ENCODE data around the gene TRIO.
A peak's percentile ranks its signal among the peaks of the same experiment; 100 is the strongest.

The TRIO gene

GRCh38 chr5:14256756-14257393 lies 113.7 kb downstream of the TRIO start:
- peaks cover 0 to 87% (median 44%) of the 10 kb centered on the region in 4 donors for H3K4me1 ChIP-seq
- intact Hi-C loops (cut with DNase I; ENCODE audit: low total_unique reads), result no loop called here
- no peaks in the 10 kb centered on the region for H3K9me3 ChIP-seq
- no peak overlapping the region for H3K4me3 ChIP-seq
- no peaks in the 10 kb centered on the region for H3K36me3 ChIP-seq
- TF ChIP-seq CTCF (IDR thresholded peaks at IDR 0.05), result no peak
- H3K27ac ChIP-seq, result peak overlapping the region in 1 of 2 donors; percentile 9
- DNase-seq, result no peak
- no peaks in the 10 kb centered on the region for H3K27me3 ChIP-seq

- Histone ChIP-seq H3K27ac (no peak overlapping the region), H3K4me1 (peaks cover 0 to 78% (median 41%) of the 10 kb centered on the region in 4 donors), H3K36me3 (no peaks in the 10 kb centered on the region), H3K27me3 (no peaks in the 10 kb centered on the region), H3K4me3 (no peak overlapping the region), H3K9me3 (no peaks in the 10 kb centered on the region)
- TF ChIP-seq CTCF (IDR thresholded peaks at IDR 0.05), result no peak
- intact Hi-C loops (cut with DNase I; ENCODE audit: low total_unique reads), result no loop called here
- no peak for DNase-seq
These were observed 114.9 kb downstream of the TRIO start for GRCh38 chr5:14257995-14258403.

- peaks cover 0 to 78% (median 41%) of the 10 kb centered on the region in 4 donors for H3K4me1 ChIP-seq
- H3K27me3 ChIP-seq, result no peaks in the 10 kb centered on the region
- H3K36me3 ChIP-seq, result no peaks in the 10 kb centered on the region
- no peak for DNase-seq
- no peak for TF ChIP-seq CTCF (IDR thresholded peaks at IDR 0.05)
- intact Hi-C loops (cut with DNase I; ENCODE audit: low total_unique reads), result no loop called here
- no peak overlapping the region for H3K4me3 ChIP-seq
- H3K9me3 ChIP-seq, result no peaks in the 10 kb centered on the region
- H3K27ac ChIP-seq, result no peak overlapping the region
These were observed 115.7 kb downstream of the TRIO start for GRCh38 chr5:14258840-14259239.

- H3K36me3 ChIP-seq, result no peaks in the 10 kb centered on the region
- peaks cover 0 to 68% (median 46%) of the 10 kb centered on the region in 4 donors for H3K4me1 ChIP-seq
- TF ChIP-seq CTCF (IDR thresholded peaks at IDR 0.05), result no peak
- DNase-seq, result no peak
- intact Hi-C loops (cut with DNase I; ENCODE audit: low total_unique reads), result loop anchor here (5.0 to 10.0 kb wide), 2 partner anchors 56 to 118 kb away; partner anchors contain the start of gene TRIO
- H3K9me3 ChIP-seq, result no peaks in the 10 kb centered on the region
- H3K27ac ChIP-seq, result no peak overlapping the region
- H3K4me3 ChIP-seq, result no peak overlapping the region
- H3K27me3 ChIP-seq, result no peaks in the 10 kb centered on the region
These were observed 117.5 kb downstream of the TRIO start for GRCh38 chr5:14260637-14261036.

- H3K36me3 ChIP-seq, result no peaks in the 10 kb centered on the region
- H3K27ac ChIP-seq, result no peak overlapping the region
- no peak for TF ChIP-seq CTCF (IDR thresholded peaks at IDR 0.05)
- no peak for DNase-seq
- H3K9me3 ChIP-seq, result no peaks in the 10 kb centered on the region
- intact Hi-C loops (cut with DNase I; ENCODE audit: low total_unique reads), result loop anchor here (5.0 to 10.0 kb wide), 2 partner anchors 56 to 119 kb away; partner anchors contain the start of gene TRIO
- no peak overlapping the region for H3K4me3 ChIP-seq
- H3K4me1 ChIP-seq, result peaks cover 0 to 68% (median 47%) of the 10 kb centered on the region in 4 donors
- no peaks in the 10 kb centered on the region for H3K27me3 ChIP-seq
These were observed 118.1 kb downstream of the TRIO start for GRCh38 chr5:14261235-14261634.
